ENCODE measurements around the gene FRMD3. TPM values are rescaled to one million over a fixed set of nuclear protein-coding genes. Genes with fewer than 3 reads are reported as not detected.

The FRMD3 gene
- total RNA-seq, 1 experiment from 2014 or later = 0.55 TPM

DNA sequence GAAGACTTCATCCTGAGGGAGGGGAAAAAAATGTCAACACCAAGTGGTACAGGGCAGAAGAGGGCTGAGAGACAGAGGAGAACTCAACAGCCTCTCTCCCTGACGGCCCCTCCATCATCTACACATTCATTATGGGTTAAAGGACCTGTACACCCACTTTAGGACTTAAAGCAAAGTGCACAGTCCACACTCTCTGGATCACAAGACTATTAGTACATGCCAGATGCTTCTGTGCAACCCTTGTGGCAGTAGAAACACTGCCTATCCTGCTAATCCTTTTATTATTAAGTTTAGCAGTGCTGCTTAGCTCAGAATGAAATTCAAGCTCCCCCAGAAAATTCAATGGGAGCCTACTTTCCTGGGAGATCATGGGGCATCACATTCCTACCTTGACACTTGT, 1.9 kb downstream of the FRMD3 start:
- no peaks in the 10 kb centered on the region for H3K4me1 ChIP-seq (ENCODE audit: insufficient read depth, low read length)
- H3K14ac ChIP-seq (ENCODE audit: insufficient read depth, low read length) = no peak overlapping the region
- no peak overlapping the region for H4K91ac ChIP-seq (ENCODE audit: insufficient read length, low read depth, low read length)
- H2BK12ac ChIP-seq (ENCODE audit: insufficient read length, low read depth, low read length) = no peak overlapping the region
- H3K56ac ChIP-seq (ENCODE audit: insufficient read length, low read depth, low read length) = no peak overlapping the region
- H2BK120ac ChIP-seq (ENCODE audit: low read depth, low read length, poor library complexity, severe bottlenecking) = no peak overlapping the region
- peaks cover 10% of the 10 kb centered on the region for H3K23me2 ChIP-seq (ENCODE audit: insufficient read length, low read depth, low read length, poor library complexity, severe bottlenecking)
- Mint-ChIP-seq H3K9me3 (no peaks in the 10 kb centered on the region; a peak in 2 of 5 replicates), H3K4me1 (peaks cover 21 to 24% of the 10 kb centered on the region in 2 experiments), H3K27ac (no peak overlapping the region), H3K4me3 (no peak overlapping the region), H3K36me3 (ENCODE audit: insufficient read depth in 1 of 3, low read depth in 3 of 3) (no peaks in the 10 kb centered on the region; a peak in 1 of 7 replicates), H3K27me3 (ENCODE audit: low read depth) (peaks cover 80% of the 10 kb centered on the region)
- H3K27me3 ChIP-seq (ENCODE audit: insufficient read depth, low read length) = peaks cover 26% of the 10 kb centered on the region; the same call in 1 of the 2 replicates
- H3K27ac ChIP-seq (ENCODE audit: insufficient read length, low read depth, low read length) = no peak overlapping the region
- no peak overlapping the region for H2AFZ ChIP-seq (ENCODE audit: low read length)
- H3K79me2 ChIP-seq (ENCODE audit: insufficient read depth, low read length) = no peaks in the 10 kb centered on the region
- no peak overlapping the region for H2BK5ac ChIP-seq (ENCODE audit: insufficient read length, low read length)
- H3K9me3 ChIP-seq (ENCODE audit: control insufficient read depth, low read depth, low read length) = no peaks in the 10 kb centered on the region
- H3K79me1 ChIP-seq (ENCODE audit: insufficient read depth, low read depth, low read length, poor library complexity, severe bottlenecking) = no peaks in the 10 kb centered on the region
- H2AK5ac ChIP-seq (ENCODE audit: insufficient read length, low read length) = no peak overlapping the region
- no peaks in the 10 kb centered on the region for H4K20me1 ChIP-seq (ENCODE audit: control insufficient read depth, insufficient read depth, insufficient read length)
- no peak overlapping the region for H3T11ph ChIP-seq (ENCODE audit: low read length)
- no peak overlapping the region for H4K5ac ChIP-seq (ENCODE audit: insufficient read length, low read depth, low read length)
- TF ChIP-seq, protein P1, sequence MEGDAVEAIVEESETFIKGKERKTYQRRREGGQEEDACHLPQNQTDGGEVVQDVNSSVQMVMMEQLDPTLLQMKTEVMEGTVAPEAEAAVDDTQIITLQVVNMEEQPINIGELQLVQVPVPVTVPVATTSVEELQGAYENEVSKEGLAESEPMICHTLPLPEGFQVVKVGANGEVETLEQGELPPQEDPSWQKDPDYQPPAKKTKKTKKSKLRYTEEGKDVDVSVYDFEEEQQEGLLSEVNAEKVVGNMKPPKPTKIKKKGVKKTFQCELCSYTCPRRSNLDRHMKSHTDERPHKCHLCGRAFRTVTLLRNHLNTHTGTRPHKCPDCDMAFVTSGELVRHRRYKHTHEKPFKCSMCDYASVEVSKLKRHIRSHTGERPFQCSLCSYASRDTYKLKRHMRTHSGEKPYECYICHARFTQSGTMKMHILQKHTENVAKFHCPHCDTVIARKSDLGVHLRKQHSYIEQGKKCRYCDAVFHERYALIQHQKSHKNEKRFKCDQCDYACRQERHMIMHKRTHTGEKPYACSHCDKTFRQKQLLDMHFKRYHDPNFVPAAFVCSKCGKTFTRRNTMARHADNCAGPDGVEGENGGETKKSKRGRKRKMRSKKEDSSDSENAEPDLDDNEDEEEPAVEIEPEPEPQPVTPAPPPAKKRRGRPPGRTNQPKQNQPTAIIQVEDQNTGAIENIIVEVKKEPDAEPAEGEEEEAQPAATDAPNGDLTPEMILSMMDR (conservative IDR thresholded peaks at IDR 0.05) = no peak
- no peak overlapping the region for H3K9ac ChIP-seq (ENCODE audit: extremely low read depth, insufficient read length, low read length)
- no peak overlapping the region for H3K4me2 ChIP-seq (ENCODE audit: insufficient read depth, insufficient read length, low read length)
- no peak overlapping the region for H3K4ac ChIP-seq (ENCODE audit: low read depth, low read length)
- no peak overlapping the region for H2BK15ac ChIP-seq (ENCODE audit: low read depth, low read length)
- no peak overlapping the region for H2BK20ac ChIP-seq (ENCODE audit: low read depth, low read length, poor library complexity, severe bottlenecking)
- WGBS (ENCODE audit: extremely low coverage, insufficient read length, low lambda C conversion rate) = no CpG with 5 or more reads among the region's 1 CpG
- no peak overlapping the region for H3K18ac ChIP-seq (ENCODE audit: insufficient read length, low read depth, low read length)
- no peak overlapping the region for H4K8ac ChIP-seq (replicated peaks; ENCODE audit: insufficient read length, low read depth, low read length)
- DNase-seq = no peak
- H3K23ac ChIP-seq (ENCODE audit: insufficient read length, low read depth, low read length) = no peak overlapping the region

All from H9 (cell line).